ENCODE results near the gene LGALS3BP.

DNA sequence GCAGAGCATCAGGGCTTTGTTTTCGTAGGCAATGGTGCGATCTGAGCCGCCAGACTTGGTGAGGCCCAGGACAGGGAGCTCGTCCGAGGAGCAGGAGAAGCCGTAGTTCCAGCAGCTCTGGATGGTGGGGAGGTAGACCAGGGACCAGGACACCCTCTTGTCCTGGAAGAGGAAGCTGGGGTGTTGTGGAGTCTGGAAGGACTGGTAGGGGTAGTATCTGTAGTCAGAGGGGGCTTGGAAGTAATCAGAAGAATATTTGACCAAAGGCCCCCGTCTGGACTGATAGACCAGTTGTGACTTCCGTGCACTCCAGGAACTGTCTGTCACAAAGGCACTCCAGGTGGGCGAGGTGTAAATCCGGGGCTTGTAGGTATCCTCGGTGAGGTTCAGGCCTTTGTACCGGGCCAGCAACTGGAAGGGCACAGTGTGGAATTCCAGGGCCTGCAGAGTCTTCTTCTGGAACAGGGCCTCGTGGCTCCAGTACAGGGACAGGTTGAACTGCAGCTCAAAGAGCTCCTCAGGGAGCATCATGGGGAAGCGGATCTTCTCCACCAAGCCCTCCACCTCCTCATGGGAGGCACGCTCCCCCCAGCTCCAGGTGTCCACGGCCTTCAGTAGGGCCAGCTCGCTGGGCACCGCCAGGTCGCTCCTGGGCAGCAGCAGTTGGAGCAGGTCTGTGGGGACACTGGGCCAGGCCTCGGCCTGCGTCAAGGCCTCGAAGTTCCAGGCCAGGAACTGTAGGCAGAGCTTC lies 7.8 kb downstream of the LGALS3BP start:
- TF ChIP-seq EZH2 (IDR thresholded peaks at IDR 0.05; ENCODE audit: low read depth, unreplicated experiment): no peak
- TF ChIP-seq, protein P1, sequence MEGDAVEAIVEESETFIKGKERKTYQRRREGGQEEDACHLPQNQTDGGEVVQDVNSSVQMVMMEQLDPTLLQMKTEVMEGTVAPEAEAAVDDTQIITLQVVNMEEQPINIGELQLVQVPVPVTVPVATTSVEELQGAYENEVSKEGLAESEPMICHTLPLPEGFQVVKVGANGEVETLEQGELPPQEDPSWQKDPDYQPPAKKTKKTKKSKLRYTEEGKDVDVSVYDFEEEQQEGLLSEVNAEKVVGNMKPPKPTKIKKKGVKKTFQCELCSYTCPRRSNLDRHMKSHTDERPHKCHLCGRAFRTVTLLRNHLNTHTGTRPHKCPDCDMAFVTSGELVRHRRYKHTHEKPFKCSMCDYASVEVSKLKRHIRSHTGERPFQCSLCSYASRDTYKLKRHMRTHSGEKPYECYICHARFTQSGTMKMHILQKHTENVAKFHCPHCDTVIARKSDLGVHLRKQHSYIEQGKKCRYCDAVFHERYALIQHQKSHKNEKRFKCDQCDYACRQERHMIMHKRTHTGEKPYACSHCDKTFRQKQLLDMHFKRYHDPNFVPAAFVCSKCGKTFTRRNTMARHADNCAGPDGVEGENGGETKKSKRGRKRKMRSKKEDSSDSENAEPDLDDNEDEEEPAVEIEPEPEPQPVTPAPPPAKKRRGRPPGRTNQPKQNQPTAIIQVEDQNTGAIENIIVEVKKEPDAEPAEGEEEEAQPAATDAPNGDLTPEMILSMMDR (conservative IDR thresholded peaks at IDR 0.05; ENCODE audit: low read depth in 2 of 2): no peak
- no peak for TF ChIP-seq POLR2AphosphoS5 (IDR thresholded peaks at IDR 0.05; ENCODE audit: low read depth)
- TF ChIP-seq EZH2phosphoT487 (IDR thresholded peaks at IDR 0.05; ENCODE audit: unreplicated experiment): no peak
- TF ChIP-seq, protein P2, sequence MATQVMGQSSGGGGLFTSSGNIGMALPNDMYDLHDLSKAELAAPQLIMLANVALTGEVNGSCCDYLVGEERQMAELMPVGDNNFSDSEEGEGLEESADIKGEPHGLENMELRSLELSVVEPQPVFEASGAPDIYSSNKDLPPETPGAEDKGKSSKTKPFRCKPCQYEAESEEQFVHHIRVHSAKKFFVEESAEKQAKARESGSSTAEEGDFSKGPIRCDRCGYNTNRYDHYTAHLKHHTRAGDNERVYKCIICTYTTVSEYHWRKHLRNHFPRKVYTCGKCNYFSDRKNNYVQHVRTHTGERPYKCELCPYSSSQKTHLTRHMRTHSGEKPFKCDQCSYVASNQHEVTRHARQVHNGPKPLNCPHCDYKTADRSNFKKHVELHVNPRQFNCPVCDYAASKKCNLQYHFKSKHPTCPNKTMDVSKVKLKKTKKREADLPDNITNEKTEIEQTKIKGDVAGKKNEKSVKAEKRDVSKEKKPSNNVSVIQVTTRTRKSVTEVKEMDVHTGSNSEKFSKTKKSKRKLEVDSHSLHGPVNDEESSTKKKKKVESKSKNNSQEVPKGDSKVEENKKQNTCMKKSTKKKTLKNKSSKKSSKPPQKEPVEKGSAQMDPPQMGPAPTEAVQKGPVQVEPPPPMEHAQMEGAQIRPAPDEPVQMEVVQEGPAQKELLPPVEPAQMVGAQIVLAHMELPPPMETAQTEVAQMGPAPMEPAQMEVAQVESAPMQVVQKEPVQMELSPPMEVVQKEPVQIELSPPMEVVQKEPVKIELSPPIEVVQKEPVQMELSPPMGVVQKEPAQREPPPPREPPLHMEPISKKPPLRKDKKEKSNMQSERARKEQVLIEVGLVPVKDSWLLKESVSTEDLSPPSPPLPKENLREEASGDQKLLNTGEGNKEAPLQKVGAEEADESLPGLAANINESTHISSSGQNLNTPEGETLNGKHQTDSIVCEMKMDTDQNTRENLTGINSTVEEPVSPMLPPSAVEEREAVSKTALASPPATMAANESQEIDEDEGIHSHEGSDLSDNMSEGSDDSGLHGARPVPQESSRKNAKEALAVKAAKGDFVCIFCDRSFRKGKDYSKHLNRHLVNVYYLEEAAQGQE (IDR thresholded peaks at IDR 0.05; ENCODE audit: unreplicated experiment): no peak
- no peak for TF ChIP-seq STAT1 (IDR thresholded peaks at IDR 0.05; ENCODE audit: unreplicated experiment)
- no peak for TF ChIP-seq JUNB (IDR thresholded peaks at IDR 0.05; ENCODE audit: unreplicated experiment)
- TF ChIP-seq, protein P3, sequence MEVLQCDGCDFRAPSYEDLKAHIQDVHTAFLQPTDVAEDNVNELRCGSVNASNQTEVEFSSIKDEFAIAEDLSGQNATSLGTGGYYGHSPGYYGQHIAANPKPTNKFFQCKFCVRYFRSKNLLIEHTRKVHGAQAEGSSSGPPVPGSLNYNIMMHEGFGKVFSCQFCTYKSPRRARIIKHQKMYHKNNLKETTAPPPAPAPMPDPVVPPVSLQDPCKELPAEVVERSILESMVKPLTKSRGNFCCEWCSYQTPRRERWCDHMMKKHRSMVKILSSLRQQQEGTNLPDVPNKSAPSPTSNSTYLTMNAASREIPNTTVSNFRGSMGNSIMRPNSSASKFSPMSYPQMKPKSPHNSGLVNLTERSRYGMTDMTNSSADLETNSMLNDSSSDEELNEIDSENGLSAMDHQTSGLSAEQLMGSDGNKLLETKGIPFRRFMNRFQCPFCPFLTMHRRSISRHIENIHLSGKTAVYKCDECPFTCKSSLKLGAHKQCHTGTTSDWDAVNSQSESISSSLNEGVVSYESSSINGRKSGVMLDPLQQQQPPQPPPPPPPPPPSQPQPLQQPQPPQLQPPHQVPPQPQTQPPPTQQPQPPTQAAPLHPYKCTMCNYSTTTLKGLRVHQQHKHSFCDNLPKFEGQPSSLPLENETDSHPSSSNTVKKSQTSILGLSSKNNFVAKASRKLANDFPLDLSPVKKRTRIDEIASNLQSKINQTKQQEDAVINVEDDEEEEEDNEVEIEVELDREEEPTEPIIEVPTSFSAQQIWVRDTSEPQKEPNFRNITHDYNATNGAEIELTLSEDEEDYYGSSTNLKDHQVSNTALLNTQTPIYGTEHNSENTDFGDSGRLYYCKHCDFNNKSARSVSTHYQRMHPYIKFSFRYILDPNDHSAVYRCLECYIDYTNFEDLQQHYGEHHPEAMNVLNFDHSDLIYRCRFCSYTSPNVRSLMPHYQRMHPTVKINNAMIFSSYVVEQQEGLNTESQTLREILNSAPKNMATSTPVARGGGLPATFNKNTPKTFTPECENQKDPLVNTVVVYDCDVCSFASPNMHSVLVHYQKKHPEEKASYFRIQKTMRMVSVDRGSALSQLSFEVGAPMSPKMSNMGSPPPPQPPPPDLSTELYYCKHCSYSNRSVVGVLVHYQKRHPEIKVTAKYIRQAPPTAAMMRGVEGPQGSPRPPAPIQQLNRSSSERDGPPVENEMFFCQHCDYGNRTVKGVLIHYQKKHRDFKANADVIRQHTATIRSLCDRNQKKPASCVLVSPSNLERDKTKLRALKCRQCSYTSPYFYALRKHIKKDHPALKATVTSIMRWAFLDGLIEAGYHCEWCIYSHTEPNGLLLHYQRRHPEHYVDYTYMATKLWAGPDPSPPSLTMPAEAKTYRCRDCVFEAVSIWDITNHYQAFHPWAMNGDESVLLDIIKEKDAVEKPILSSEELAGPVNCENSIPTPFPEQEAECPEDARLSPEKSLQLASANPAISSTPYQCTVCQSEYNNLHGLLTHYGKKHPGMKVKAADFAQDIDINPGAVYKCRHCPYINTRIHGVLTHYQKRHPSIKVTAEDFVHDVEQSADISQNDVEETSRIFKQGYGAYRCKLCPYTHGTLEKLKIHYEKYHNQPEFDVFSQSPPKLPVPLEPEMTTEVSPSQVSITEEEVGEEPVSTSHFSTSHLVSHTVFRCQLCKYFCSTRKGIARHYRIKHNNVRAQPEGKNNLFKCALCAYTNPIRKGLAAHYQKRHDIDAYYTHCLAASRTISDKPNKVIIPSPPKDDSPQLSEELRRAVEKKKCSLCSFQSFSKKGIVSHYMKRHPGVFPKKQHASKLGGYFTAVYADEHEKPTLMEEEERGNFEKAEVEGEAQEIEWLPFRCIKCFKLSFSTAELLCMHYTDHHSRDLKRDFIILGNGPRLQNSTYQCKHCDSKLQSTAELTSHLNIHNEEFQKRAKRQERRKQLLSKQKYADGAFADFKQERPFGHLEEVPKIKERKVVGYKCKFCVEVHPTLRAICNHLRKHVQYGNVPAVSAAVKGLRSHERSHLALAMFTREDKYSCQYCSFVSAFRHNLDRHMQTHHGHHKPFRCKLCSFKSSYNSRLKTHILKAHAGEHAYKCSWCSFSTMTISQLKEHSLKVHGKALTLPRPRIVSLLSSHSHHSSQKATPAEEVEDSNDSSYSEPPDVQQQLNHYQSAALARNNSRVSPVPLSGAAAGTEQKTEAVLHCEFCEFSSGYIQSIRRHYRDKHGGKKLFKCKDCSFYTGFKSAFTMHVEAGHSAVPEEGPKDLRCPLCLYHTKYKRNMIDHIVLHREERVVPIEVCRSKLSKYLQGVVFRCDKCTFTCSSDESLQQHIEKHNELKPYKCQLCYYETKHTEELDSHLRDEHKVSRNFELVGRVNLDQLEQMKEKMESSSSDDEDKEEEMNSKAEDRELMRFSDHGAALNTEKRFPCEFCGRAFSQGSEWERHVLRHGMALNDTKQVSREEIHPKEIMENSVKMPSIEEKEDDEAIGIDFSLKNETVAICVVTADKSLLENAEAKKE (CRISPR knock-in tag; IDR thresholded peaks at IDR 0.05): no peak
- TF ChIP-seq CREB1 (CRISPR knock-in tag; IDR thresholded peaks at IDR 0.05; ENCODE audit: low read depth): no peak
- no peak for TF ChIP-seq ZNF331 (CRISPR knock-in tag; IDR thresholded peaks at IDR 0.05; ENCODE audit: low read depth)

Data from GM23338 (cell line).